HEK293 (cell line): ENCODE results near the gene CDNF.
A peak's percentile ranks its signal among the peaks of the same experiment; 100 is the strongest.

Experiments
- RBAK ChIP-seq: fragments of 450-650 bp; formaldehyde crosslinking; IDR thresholded peaks from 2 replicates; pipeline ENCODE4 v1.5.1; 2016; ENCODE audit warnings: missing biosample characterization, missing genetic modification characterization
- REPIN1 ChIP-seq: fragments of 450-650 bp; formaldehyde crosslinking; IDR thresholded peaks from 2 replicates; pipeline ENCODE4 v1.5.1; 2017; ENCODE audit warnings: missing biosample characterization, missing genetic modification characterization, low read depth
- SALL2 ChIP-seq: fragments of 450-650 bp; formaldehyde crosslinking; IDR thresholded peaks from 2 replicates; pipeline ENCODE4 v1.5.0; 2017; ENCODE audit warnings: missing biosample characterization, mild to moderate bottlenecking, missing genetic modification characterization, borderline replicate concordance
- SCRT1 ChIP-seq: fragments of 450-650 bp; formaldehyde crosslinking; IDR thresholded peaks from 2 replicates; pipeline ENCODE4 v1.5.1; 2016; ENCODE audit warnings: missing biosample characterization, missing genetic modification characterization, borderline replicate concordance
- SP7 ChIP-seq: fragments of 450-650 bp; formaldehyde crosslinking; IDR thresholded peaks from 2 replicates; pipeline ENCODE4 v1.5.1; 2016; ENCODE audit warnings: missing biosample characterization, missing genetic modification characterization
- ZFHX2 ChIP-seq: fragments of 450-650 bp; formaldehyde crosslinking; conservative IDR thresholded peaks from 2 replicates; pipeline ENCODE4 v1.5.1; 2016; ENCODE audit warnings: missing biosample characterization, missing genetic modification characterization
- ZNF114 ChIP-seq: fragments of 450-650 bp; formaldehyde crosslinking; IDR thresholded peaks from 2 replicates; pipeline ENCODE4 v1.5.0; 2017; ENCODE audit warnings: missing biosample characterization, missing genetic modification characterization
- ZNF175 ChIP-seq: fragments of 450-650 bp; formaldehyde crosslinking; IDR thresholded peaks from 2 replicates; pipeline ENCODE4 v1.5.1; 2016; ENCODE audit warnings: missing biosample characterization, missing genetic modification characterization
- ZNF19 ChIP-seq: fragments of 450-650 bp; formaldehyde crosslinking; IDR thresholded peaks from 2 replicates; pipeline ENCODE4; 2016; ENCODE audit warnings: missing biosample characterization, missing genetic modification characterization, low read depth
- ZNF248 ChIP-seq: fragments of 450-650 bp; formaldehyde crosslinking; IDR thresholded peaks from 2 replicates; pipeline ENCODE4 v1.5.1; 2017; ENCODE audit warnings: missing biosample characterization, missing genetic modification characterization
- ZNF354C ChIP-seq: fragments of 450-650 bp; formaldehyde crosslinking; IDR thresholded peaks from 2 replicates; pipeline ENCODE4 v1.5.1; 2016; ENCODE audit warnings: missing biosample characterization, missing genetic modification characterization, low read depth, borderline replicate concordance
- ZNF37A ChIP-seq: fragments of 450-650 bp; IDR thresholded peaks from 2 replicates; pipeline ENCODE4 v1.5.1; 2018; ENCODE audit warnings: missing biosample characterization, missing genetic modification characterization
- ZNF530 ChIP-seq: fragments of 450-650 bp; formaldehyde crosslinking; IDR thresholded peaks from 2 replicates; pipeline ENCODE4 v1.5.1; 2016; ENCODE audit warnings: low read depth, missing biosample characterization, missing genetic modification characterization
- ZNF596 ChIP-seq: fragments of 450-650 bp; IDR thresholded peaks from 2 replicates; pipeline ENCODE4 v1.5.0; 2018; ENCODE audit warnings: missing biosample characterization, mild to moderate bottlenecking, missing genetic modification characterization, moderate library complexity
- ZNF670 ChIP-seq: fragments of 450-650 bp; formaldehyde crosslinking; IDR thresholded peaks from 2 replicates; pipeline ENCODE4 v1.5.1; 2016; ENCODE audit warnings: missing biosample characterization, missing genetic modification characterization, low read depth
- ZNF777 ChIP-seq: fragments of 450-650 bp; formaldehyde crosslinking; IDR thresholded peaks from 2 replicates; pipeline ENCODE4 v1.5.1; 2017; ENCODE audit warnings: missing biosample characterization, missing genetic modification characterization, borderline replicate concordance
- ZNF791 ChIP-seq: fragments of 450-650 bp; formaldehyde crosslinking; IDR thresholded peaks from 2 replicates; pipeline ENCODE4 v1.5.1; 2016; ENCODE audit warnings: missing biosample characterization, missing genetic modification characterization
- TF ChIP-seq, protein P1 (sequence below): fragments of 450-650 bp; formaldehyde crosslinking; IDR thresholded peaks from 2 replicates; pipeline ENCODE4 v1.5.1; 2017; ENCODE audit warnings: missing biosample characterization, missing genetic modification characterization
- TF ChIP-seq, protein P2 (sequence below): fragments of 450-650 bp; formaldehyde crosslinking; IDR thresholded peaks from 2 replicates; pipeline ENCODE4 v1.5.1; 2016; ENCODE audit warnings: missing biosample characterization, missing genetic modification characterization, borderline replicate concordance
- TF ChIP-seq, protein P3 (sequence below): fragments of 450-650 bp; formaldehyde crosslinking; IDR thresholded peaks from 2 replicates; pipeline ENCODE4 v1.5.1; 2016; ENCODE audit warnings: missing biosample characterization, missing genetic modification characterization
- TF ChIP-seq, protein P4 (sequence below): fragments of 450-650 bp; formaldehyde crosslinking; IDR thresholded peaks from 2 replicates; pipeline ENCODE4 v1.5.1; 2016; ENCODE audit warnings: missing biosample characterization, missing genetic modification characterization
- TF ChIP-seq, protein P5 (sequence below): fragments of 450-650 bp; formaldehyde crosslinking; IDR thresholded peaks from 2 replicates; pipeline ENCODE4 v1.5.1; 2016; ENCODE audit warnings: missing biosample characterization, missing genetic modification characterization
- TF ChIP-seq, protein P6 (sequence below): fragments of 450-650 bp; formaldehyde crosslinking; IDR thresholded peaks from 2 replicates; pipeline ENCODE4 v1.5.1; 2016; ENCODE audit warnings: missing biosample characterization, missing genetic modification characterization, borderline replicate concordance

The CDNF gene

DNA sequence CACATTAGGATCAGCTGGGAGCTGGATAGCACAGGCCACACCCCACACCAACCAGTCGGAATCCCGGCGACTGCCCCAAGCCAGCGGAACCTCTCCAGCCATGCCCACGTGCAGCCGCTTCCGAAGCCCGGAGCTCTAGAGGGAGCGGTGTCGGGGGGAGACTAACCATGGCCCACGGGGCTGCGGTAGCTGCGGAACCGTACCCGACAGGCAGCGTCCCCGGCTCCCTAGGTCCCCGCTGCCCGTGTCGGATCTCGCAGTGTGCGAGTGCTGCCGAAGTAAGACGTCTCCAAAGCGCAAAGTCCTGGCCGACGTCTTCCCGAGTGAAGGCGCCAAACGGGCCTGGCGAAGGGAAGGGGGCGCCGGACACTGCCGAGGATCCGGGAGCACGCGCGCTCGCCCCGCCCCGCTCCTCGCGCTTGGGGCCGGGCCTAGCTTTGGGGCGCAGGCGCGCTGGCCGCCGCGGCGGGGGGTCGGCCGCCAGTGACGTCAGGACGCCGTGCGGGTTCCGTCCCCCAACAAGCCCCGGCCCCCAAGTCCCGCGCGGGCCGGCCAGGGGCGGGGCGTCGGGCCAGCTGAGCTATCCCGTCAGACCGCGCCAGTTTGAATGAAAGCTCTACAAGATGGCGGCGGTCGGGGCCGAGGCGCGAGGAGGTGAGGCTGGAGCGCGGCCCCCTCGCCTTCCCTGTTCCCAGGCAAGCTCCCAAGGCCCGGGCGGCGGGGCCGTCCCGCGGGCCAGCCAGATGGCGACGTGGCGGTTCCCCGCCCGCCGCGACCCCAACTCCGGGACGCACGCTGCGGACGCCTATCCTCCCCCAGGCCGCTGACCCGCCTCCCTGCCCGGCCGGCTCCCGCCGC lies 40.7 kb upstream of the CDNF start, which contains the start of gene SUV39H2 (continued):
- TF ChIP-seq, protein P1, sequence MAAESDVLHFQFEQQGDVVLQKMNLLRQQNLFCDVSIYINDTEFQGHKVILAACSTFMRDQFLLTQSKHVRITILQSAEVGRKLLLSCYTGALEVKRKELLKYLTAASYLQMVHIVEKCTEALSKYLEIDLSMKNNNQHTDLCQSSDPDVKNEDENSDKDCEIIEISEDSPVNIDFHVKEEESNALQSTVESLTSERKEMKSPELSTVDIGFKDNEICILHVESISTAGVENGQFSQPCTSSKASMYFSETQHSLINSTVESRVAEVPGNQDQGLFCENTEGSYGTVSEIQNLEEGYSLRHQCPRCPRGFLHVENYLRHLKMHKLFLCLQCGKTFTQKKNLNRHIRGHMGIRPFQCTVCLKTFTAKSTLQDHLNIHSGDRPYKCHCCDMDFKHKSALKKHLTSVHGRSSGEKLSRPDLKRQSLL (tag by site-specific recombination) = no peak
- no peak for TF ChIP-seq ZNF175 (tag by site-specific recombination)
- no peak for TF ChIP-seq SALL2 (tag by site-specific recombination)
- TF ChIP-seq ZNF19 = no peak
- TF ChIP-seq SP7 (tag by site-specific recombination) = peak; percentile 83
- no peak for TF ChIP-seq ZNF37A (tag by site-specific recombination)
- TF ChIP-seq ZNF248 (tag by site-specific recombination) = no peak
- no peak for TF ChIP-seq REPIN1
- TF ChIP-seq ZNF114 (tag by site-specific recombination) = no peak
- TF ChIP-seq, protein P2, sequence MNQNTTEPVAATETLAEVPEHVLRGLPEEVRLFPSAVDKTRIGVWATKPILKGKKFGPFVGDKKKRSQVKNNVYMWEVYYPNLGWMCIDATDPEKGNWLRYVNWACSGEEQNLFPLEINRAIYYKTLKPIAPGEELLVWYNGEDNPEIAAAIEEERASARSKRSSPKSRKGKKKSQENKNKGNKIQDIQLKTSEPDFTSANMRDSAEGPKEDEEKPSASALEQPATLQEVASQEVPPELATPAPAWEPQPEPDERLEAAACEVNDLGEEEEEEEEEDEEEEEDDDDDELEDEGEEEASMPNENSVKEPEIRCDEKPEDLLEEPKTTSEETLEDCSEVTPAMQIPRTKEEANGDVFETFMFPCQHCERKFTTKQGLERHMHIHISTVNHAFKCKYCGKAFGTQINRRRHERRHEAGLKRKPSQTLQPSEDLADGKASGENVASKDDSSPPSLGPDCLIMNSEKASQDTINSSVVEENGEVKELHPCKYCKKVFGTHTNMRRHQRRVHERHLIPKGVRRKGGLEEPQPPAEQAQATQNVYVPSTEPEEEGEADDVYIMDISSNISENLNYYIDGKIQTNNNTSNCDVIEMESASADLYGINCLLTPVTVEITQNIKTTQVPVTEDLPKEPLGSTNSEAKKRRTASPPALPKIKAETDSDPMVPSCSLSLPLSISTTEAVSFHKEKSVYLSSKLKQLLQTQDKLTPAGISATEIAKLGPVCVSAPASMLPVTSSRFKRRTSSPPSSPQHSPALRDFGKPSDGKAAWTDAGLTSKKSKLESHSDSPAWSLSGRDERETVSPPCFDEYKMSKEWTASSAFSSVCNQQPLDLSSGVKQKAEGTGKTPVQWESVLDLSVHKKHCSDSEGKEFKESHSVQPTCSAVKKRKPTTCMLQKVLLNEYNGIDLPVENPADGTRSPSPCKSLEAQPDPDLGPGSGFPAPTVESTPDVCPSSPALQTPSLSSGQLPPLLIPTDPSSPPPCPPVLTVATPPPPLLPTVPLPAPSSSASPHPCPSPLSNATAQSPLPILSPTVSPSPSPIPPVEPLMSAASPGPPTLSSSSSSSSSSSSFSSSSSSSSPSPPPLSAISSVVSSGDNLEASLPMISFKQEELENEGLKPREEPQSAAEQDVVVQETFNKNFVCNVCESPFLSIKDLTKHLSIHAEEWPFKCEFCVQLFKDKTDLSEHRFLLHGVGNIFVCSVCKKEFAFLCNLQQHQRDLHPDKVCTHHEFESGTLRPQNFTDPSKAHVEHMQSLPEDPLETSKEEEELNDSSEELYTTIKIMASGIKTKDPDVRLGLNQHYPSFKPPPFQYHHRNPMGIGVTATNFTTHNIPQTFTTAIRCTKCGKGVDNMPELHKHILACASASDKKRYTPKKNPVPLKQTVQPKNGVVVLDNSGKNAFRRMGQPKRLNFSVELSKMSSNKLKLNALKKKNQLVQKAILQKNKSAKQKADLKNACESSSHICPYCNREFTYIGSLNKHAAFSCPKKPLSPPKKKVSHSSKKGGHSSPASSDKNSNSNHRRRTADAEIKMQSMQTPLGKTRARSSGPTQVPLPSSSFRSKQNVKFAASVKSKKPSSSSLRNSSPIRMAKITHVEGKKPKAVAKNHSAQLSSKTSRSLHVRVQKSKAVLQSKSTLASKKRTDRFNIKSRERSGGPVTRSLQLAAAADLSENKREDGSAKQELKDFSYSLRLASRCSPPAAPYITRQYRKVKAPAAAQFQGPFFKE (tag by site-specific recombination) = no peak
- no peak for TF ChIP-seq RBAK (tag by site-specific recombination)
- no peak for TF ChIP-seq ZNF596 (tag by site-specific recombination)
- no peak for TF ChIP-seq SCRT1
- no peak for TF ChIP-seq ZNF791 (tag by site-specific recombination)
- TF ChIP-seq, protein P3, sequence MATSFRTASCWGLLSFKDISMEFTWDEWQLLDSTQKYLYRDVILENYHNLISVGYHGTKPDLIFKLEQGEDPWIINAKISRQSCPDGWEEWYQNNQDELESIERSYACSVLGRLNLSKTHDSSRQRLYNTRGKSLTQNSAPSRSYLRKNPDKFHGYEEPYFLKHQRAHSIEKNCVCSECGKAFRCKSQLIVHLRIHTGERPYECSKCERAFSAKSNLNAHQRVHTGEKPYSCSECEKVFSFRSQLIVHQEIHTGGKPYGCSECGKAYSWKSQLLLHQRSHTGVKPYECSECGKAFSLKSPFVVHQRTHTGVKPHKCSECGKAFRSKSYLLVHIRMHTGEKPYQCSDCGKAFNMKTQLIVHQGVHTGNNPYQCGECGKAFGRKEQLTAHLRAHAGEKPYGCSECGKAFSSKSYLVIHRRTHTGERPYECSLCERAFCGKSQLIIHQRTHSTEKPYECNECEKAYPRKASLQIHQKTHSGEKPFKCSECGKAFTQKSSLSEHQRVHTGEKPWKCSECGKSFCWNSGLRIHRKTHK (tag by site-specific recombination) = no peak
- no peak for TF ChIP-seq ZNF777 (tag by site-specific recombination)
- TF ChIP-seq, protein P4, sequence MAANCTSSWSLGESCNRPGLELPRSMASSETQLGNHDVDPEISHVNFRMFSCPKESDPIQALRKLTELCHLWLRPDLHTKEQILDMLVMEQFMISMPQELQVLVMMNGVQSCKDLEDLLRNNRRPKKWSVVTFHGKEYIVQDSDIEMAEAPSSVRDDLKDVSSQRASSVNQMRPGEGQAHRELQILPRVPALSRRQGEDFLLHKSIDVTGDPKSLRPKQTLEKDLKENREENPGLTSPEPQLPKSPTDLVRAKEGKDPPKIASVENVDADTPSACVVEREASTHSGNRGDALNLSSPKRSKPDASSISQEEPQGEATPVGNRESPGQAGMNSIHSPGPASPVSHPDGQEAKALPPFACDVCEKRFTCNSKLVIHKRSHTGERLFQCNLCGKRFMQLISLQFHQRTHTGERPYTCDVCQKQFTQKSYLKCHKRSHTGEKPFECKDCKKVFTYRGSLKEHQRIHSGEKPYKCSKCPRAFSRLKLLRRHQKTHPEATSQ = peak; percentile 34
- TF ChIP-seq ZNF670 (tag by site-specific recombination) = no peak
- TF ChIP-seq, protein P5, sequence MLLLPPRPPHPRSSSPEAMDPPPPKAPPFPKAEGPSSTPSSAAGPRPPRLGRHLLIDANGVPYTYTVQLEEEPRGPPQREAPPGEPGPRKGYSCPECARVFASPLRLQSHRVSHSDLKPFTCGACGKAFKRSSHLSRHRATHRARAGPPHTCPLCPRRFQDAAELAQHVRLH (tag by site-specific recombination) = peak; percentile 54; the same call in 1 of the 2 replicates
- no peak for TF ChIP-seq ZFHX2 (tag by site-specific recombination)
- no peak for TF ChIP-seq ZNF530
- TF ChIP-seq, protein P6, sequence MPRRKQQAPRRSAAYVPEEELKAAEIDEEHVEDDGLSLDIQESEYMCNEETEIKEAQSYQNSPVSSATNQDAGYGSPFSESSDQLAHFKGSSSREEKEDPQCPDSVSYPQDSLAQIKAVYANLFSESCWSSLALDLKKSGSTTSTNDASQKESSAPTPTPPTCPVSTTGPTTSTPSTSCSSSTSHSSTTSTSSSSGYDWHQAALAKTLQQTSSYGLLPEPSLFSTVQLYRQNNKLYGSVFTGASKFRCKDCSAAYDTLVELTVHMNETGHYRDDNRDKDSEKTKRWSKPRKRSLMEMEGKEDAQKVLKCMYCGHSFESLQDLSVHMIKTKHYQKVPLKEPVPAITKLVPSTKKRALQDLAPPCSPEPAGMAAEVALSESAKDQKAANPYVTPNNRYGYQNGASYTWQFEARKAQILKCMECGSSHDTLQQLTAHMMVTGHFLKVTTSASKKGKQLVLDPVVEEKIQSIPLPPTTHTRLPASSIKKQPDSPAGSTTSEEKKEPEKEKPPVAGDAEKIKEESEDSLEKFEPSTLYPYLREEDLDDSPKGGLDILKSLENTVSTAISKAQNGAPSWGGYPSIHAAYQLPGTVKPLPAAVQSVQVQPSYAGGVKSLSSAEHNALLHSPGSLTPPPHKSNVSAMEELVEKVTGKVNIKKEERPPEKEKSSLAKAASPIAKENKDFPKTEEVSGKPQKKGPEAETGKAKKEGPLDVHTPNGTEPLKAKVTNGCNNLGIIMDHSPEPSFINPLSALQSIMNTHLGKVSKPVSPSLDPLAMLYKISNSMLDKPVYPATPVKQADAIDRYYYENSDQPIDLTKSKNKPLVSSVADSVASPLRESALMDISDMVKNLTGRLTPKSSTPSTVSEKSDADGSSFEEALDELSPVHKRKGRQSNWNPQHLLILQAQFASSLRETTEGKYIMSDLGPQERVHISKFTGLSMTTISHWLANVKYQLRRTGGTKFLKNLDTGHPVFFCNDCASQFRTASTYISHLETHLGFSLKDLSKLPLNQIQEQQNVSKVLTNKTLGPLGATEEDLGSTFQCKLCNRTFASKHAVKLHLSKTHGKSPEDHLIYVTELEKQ (tag by site-specific recombination) = 0 out of 2 replicates have a peak, but pooled peaks have one; percentile 19
- TF ChIP-seq ZNF354C (tag by site-specific recombination) = no peak
